Upper lobe of right lung (tissue), 1 donor: ENCODE data around the gene VAV3. TPM values are rescaled to one million over a fixed set of nuclear protein-coding genes. Genes with fewer than 3 reads are reported as not detected.

ENCODE experiments used
- ATAC-seq: fragments of 200-7000 bp; cut with Tn5 transposase; one replicate; pipeline ENCODE4 v1.9.1; 2020; ENCODE audit warnings: mild to moderate bottlenecking, moderate library complexity
- DNase-seq: peaks from one replicate; pipeline ENCODE4 v3.0.0-alpha.2; 2020
- H3K27ac ChIP-seq: fragments of 200-600 bp; one replicate; pipeline ENCODE4 v1.8.0; 2022
- H3K27me3 ChIP-seq: fragments of 200-600 bp; one replicate; pipeline ENCODE4 v1.8.0; 2022; ENCODE audit warnings: mild to moderate bottlenecking
- H3K36me3 ChIP-seq: fragments of 200-600 bp; one replicate; pipeline ENCODE4 v1.8.0; 2022
- H3K4me1 ChIP-seq: fragments of 200-600 bp; one replicate; pipeline ENCODE4 v1.8.0; 2022
- H3K4me3 ChIP-seq: fragments of 200-600 bp; one replicate; pipeline ENCODE4 v1.8.0; 2022; ENCODE audit warnings: mild to moderate bottlenecking
- H3K9me3 ChIP-seq: fragments of 200-600 bp; one replicate; pipeline ENCODE4 v1.8.0; 2022
- CTCF ChIP-seq: fragments of 200-600 bp; IDR thresholded peaks from one replicate; pipeline ENCODE4 v1.8.0; 2022; ENCODE audit warnings: antibody characterized with exemption
- intact Hi-C: fragments of 100-400 bp; cut with DNase I; formaldehyde crosslinking; loops from one replicate; pipeline ENCODE4 v1.11.0; 2022
- total RNA-seq: library from RNA; stranded (reverse); fragmentation: NEBNext Ultra II Directional; extraction: Animal tissue kit (Norgen Biotek cat#: 25700); gene quantifications from one replicate; pipeline ENCODE4 v1.2.1, GENCODE V29; 2021
- donor health status: DM: no; HTN: yes; CAD: no; lungs with severe emphysema.

VAV3 gene
- total RNA-seq, 1 donor from 2014 or later: 8.5 TPM

DNA sequence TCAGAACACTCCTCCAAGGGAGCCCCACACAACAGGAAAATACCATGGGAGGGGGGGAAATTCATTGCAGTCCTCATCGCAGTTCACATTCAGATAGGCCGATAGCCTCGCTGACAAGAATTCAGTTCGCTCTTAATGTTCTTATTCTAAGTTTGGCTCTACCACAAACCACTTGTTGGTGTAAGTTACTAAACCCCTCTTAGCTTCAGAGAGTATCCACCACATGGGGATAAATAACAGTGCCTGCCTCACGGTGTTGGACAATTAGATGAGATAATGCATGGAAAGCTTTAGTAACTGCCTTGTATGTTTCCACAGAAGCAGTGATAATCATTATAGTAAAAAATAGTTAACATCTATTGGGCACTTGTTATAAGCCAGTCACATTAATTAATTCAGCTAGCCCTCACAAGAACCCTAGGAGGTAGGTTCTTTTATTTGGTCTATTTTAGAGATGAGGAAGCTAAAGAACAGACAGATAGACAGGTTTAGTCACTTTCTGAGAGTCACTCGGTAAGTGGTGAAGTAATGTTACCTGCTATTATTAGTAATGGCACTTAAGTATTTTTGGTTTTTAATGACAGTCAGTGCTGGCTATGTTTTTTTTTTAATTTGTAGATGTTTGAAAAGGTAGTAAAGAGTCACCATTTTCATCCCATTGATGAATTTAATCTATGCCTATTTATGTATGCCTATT is 10.1 kb downstream of the VAV3 start:
- Histone ChIP-seq H3K27ac (no peak overlapping the region), H3K4me1 (peaks cover 10% of the 10 kb centered on the region), H3K36me3 (no peaks in the 10 kb centered on the region), H3K27me3 (no peaks in the 10 kb centered on the region), H3K9me3 (no peaks in the 10 kb centered on the region), H3K4me3 (no peak overlapping the region)
- intact Hi-C loops: no loop called here
- TF ChIP-seq CTCF: no peak
- ATAC-seq (no peak), DNase-seq (no peak)

- no peaks in the 10 kb centered on the region for H3K9me3 ChIP-seq
- H3K36me3 ChIP-seq: no peaks in the 10 kb centered on the region
- peaks cover 10% of the 10 kb centered on the region for H3K4me1 ChIP-seq
- no peak for TF ChIP-seq CTCF
- no peak overlapping the region for H3K27ac ChIP-seq
- intact Hi-C loops: no loop called here
- ATAC-seq: no peak
- DNase-seq: no peak
- no peaks in the 10 kb centered on the region for H3K27me3 ChIP-seq
- H3K4me3 ChIP-seq: no peak overlapping the region
Observed at GRCh38 chr1:107954126-107954525, 10.9 kb downstream of the VAV3 start.

DNA sequence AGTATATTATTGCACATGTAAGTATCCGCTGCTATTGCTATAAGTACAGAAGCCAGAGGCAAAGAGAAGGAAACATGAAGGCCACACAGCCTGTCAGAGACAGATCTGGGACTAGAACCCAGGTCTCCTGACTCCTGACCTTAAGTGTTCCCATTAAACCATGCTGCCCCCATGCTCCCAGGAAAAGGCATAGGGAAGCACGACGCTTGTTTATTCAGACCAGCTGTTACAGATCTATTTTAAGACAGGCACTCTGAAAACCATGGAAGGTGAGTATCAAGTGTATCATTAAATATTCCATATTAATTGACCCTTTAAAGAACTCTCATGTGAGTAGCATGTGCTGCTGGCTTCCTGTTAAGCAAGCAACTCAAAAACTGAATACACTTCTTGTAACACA is 11.4 kb downstream of the VAV3 start:
- H3K36me3 ChIP-seq: no peaks in the 10 kb centered on the region
- ATAC-seq (no peak), DNase-seq (no peak)
- intact Hi-C loops: no loop called here
- H3K27me3 ChIP-seq: no peaks in the 10 kb centered on the region
- H3K27ac ChIP-seq: no peak overlapping the region
- peaks cover 10% of the 10 kb centered on the region for H3K4me1 ChIP-seq
- TF ChIP-seq CTCF: no peak
- no peaks in the 10 kb centered on the region for H3K9me3 ChIP-seq
- H3K4me3 ChIP-seq: no peak overlapping the region

GRCh38 chr1:107952989-107953388 is 12.0 kb downstream of the VAV3 start:
- Histone ChIP-seq H3K27me3 (no peaks in the 10 kb centered on the region), H3K27ac (no peak overlapping the region), H3K9me3 (no peaks in the 10 kb centered on the region), H3K4me1 (peaks cover 10% of the 10 kb centered on the region), H3K36me3 (no peaks in the 10 kb centered on the region), H3K4me3 (no peak overlapping the region)
- intact Hi-C loops: no loop called here
- no peak for TF ChIP-seq CTCF
- no peak for DNase-seq
- peak; percentile 56 for ATAC-seq

- Histone ChIP-seq H3K27me3 (no peaks in the 10 kb centered on the region), H3K4me1 (peaks cover 10% of the 10 kb centered on the region), H3K36me3 (no peaks in the 10 kb centered on the region), H3K4me3 (no peak overlapping the region), H3K27ac (no peak overlapping the region), H3K9me3 (no peaks in the 10 kb centered on the region)
- no peak for DNase-seq
- intact Hi-C loops: no loop called here
- TF ChIP-seq CTCF: no peak
- no peak for ATAC-seq
Observed at GRCh38 chr1:107950464-107950863, 14.5 kb downstream of the VAV3 start.
